AG09319 (cell line): ENCODE data around the gene CDH23.

Experiments
- DNase-seq: peaks from one replicate; pipeline ENCODE4 v3.0.0-alpha.2; 2010; ENCODE audit warnings: low read depth; ENCODE audit errors: extremely low read depth
- CTCF ChIP-seq: IDR thresholded peaks from 2 replicates; pipeline ENCODE4 v1.5.1; 2011; ENCODE audit warnings: low read depth, mild to moderate bottlenecking, inconsistent platforms, low read length, moderate library complexity

CDH23 gene

GRCh38 chr10:71818674-71819260, 422.0 kb downstream of the CDH23 start:
- TF ChIP-seq CTCF = no peak
- DNase-seq = no peak

- no peak for TF ChIP-seq CTCF
Measured at GRCh38 chr10:71819441-71819861, 422.7 kb downstream of the CDH23 start.

GRCh38 chr10:71819985-71820384, 423.3 kb downstream of the CDH23 start:
- no peak for DNase-seq
- no peak for TF ChIP-seq CTCF

More at GRCh38 chr10:71819441-71819861, 422.7 kb downstream of the CDH23 start:
- no peak for DNase-seq

GRCh38 chr10:71820966-71821365, 424.2 kb downstream of the CDH23 start:
- no peak for DNase-seq
- TF ChIP-seq CTCF = no peak

- no peak for DNase-seq
- no peak for TF ChIP-seq CTCF
Measured at GRCh38 chr10:71821909-71822763, 425.4 kb downstream of the CDH23 start.

GRCh38 chr10:71823356-71823755, 426.6 kb downstream of the CDH23 start:
- TF ChIP-seq CTCF = no peak
- no peak for DNase-seq

GRCh38 chr10:71824333-71824732, 427.6 kb downstream of the CDH23 start:
- DNase-seq = no peak

More at GRCh38 chr10:71824333-71824732, 427.6 kb downstream of the CDH23 start:
- no peak for TF ChIP-seq CTCF
